ENCODE results near the gene FBRSL1. TPM values are rescaled to one million over a fixed set of nuclear protein-coding genes. Genes with fewer than 3 reads are reported as not detected.

FBRSL1 gene
- total and polyA plus RNA-seq, 4 donors, result 2.5 to 35.5 (median 5.6) TPM

DNA sequence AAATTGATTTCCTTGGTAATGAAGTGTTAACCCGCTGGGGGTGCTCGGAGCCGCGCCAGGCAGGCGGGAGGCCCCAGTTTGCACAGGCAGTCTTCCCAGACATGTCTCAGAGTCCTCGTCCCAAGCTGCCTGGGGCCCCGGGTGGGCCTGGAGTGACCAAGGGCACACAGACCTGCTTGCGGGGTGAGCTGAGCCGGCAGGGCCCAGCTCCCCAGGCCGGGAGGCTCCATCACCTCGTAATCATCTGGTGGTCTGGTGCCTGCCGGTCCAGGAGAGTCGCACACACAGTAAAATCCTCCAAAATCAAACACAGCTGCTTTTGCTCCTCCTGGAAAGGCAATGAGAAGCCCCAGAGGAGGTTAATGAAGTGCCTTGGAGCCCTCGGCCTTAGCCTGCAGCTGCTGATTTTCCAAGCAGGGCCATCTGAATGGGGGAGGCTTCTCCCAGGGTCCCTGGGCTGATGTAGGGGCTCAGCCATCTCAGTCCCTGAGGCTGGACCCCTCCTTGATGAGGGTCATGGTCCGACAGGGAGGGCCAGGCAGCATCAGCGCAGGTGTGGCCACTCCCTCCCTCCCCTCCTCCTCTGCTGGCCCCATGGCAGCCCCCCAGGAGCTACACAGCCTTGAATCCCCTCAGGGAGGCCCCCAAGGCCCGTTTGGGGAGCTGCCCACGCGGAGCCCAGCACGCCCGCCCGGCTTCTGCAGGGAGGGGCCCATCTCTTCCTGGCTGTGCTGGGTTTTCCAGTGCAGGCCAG is 39.4 kb upstream of the FBRSL1 start:
- no peaks in the 10 kb centered on the region for H3K4me1 ChIP-seq (ENCODE audit: control insufficient read depth in 4 of 4, insufficient read depth in 4 of 4, low read length in 3 of 4)
- H3K27me3 ChIP-seq (ENCODE audit: control insufficient read depth in 4 of 4, insufficient read depth in 4 of 4, low read length in 3 of 4), result no peaks in the 10 kb centered on the region
- WGBS, result 57% methylated on average over 22 of the region's 22 CpGs
- TF ChIP-seq, protein P1, sequence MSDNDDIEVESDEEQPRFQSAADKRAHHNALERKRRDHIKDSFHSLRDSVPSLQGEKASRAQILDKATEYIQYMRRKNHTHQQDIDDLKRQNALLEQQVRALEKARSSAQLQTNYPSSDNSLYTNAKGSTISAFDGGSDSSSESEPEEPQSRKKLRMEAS (IDR thresholded peaks at IDR 0.05), result no peak
- TF ChIP-seq HNF4G (IDR thresholded peaks at IDR 0.05), result no peak
- TF ChIP-seq, protein P2, sequence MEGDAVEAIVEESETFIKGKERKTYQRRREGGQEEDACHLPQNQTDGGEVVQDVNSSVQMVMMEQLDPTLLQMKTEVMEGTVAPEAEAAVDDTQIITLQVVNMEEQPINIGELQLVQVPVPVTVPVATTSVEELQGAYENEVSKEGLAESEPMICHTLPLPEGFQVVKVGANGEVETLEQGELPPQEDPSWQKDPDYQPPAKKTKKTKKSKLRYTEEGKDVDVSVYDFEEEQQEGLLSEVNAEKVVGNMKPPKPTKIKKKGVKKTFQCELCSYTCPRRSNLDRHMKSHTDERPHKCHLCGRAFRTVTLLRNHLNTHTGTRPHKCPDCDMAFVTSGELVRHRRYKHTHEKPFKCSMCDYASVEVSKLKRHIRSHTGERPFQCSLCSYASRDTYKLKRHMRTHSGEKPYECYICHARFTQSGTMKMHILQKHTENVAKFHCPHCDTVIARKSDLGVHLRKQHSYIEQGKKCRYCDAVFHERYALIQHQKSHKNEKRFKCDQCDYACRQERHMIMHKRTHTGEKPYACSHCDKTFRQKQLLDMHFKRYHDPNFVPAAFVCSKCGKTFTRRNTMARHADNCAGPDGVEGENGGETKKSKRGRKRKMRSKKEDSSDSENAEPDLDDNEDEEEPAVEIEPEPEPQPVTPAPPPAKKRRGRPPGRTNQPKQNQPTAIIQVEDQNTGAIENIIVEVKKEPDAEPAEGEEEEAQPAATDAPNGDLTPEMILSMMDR (IDR thresholded peaks at IDR 0.05; ENCODE audit: low read depth, low read length, missing input control), result no peak
- H3K9me3 ChIP-seq (ENCODE audit: control insufficient read depth in 4 of 4, low read length in 3 of 4), result no peaks in the 10 kb centered on the region
- H3K27ac ChIP-seq (ENCODE audit: low read depth in 1 of 2, low read length in 2 of 2), result no peak overlapping the region
- no peak for DNase-seq (ENCODE audit: low spot score)
- no peak overlapping the region for H3K4me3 ChIP-seq (ENCODE audit: low read depth in 1 of 3, low read length in 3 of 3)
- H3K9ac ChIP-seq (ENCODE audit: low read depth in 1 of 2, low read length in 2 of 2), result no peak overlapping the region
- no peaks in the 10 kb centered on the region for H3K36me3 ChIP-seq (ENCODE audit: control insufficient read depth in 4 of 4, insufficient read depth in 3 of 4, low read depth in 1 of 4, low read length in 3 of 4)

DNA sequence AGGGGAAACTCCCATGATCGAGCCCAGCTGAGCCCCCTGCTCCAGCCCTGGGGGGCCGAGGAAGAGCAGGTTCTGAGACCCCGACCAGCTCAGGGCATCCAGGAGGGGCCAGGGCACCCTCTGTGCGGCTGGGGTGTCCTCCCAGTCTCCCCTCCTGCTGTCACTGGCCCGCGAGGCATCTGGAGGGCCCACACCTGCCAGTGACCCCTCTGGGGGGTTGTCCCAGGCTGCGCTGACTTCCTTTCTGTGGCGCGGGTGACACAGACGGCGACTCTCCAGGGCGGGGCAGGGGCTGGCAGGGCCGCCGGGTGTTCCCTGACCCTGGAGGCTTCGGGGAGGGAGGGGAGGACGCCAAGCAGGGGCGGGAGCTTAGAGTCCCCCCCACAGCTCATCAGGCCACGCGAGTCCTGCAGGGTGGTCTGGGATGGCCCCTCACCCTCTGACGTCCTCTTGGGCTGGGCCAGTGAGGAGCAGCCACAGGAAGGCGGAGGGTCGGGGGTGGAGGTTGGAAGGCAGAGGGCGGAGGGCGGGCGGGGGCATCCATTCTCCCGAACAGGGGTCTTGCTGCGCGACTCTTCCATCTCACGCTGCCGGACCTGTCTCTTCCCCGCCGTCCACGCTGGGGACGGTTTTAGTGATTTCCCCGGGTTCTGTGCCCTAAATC is 38.6 kb upstream of the FBRSL1 start:
- TF ChIP-seq NR2F2 (IDR thresholded peaks at IDR 0.05), result no peak
- TF ChIP-seq JUND (IDR thresholded peaks at IDR 0.05), result no peak
- no peak overlapping the region for H3K9ac ChIP-seq (ENCODE audit: low read depth in 1 of 2, low read length in 2 of 2)
- no peaks in the 10 kb centered on the region for H3K36me3 ChIP-seq (ENCODE audit: control insufficient read depth in 4 of 4, insufficient read depth in 3 of 4, low read depth in 1 of 4, low read length in 3 of 4)
- no peaks in the 10 kb centered on the region for H3K9me3 ChIP-seq (ENCODE audit: control insufficient read depth in 4 of 4, low read length in 3 of 4)
- DNase-seq (ENCODE audit: low spot score), result no peak
- H3K4me1 ChIP-seq (ENCODE audit: control insufficient read depth in 4 of 4, insufficient read depth in 4 of 4, low read length in 3 of 4), result no peaks in the 10 kb centered on the region
- H3K27ac ChIP-seq (ENCODE audit: low read depth in 1 of 2, low read length in 2 of 2), result no peak overlapping the region
- 68% methylated on average over 35 of the region's 35 CpGs for WGBS
- H3K27me3 ChIP-seq (ENCODE audit: control insufficient read depth in 4 of 4, insufficient read depth in 4 of 4, low read length in 3 of 4), result no peaks in the 10 kb centered on the region
- H3K4me3 ChIP-seq (ENCODE audit: low read depth in 1 of 3, low read length in 3 of 3), result no peak overlapping the region

DNA sequence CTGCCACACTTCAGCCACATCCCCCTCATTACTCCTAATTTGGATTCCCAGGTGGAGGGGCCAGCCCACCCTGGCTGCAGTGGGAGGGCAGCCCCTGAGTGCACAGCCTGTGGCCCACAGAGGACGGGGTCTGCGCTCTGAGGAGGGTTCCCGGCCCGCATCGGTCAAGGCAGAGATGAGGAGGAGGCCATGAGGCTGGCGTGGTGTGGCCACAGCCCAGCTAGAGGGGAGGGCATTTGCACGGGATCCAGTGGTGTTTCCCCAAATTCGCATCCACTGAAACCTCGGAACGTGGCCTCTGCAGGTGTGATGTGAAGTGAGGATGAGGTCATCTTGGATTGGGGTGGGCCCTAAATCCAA is 38.1 kb upstream of the FBRSL1 start:
- H3K9me3 ChIP-seq (ENCODE audit: control insufficient read depth in 4 of 4, low read length in 3 of 4), result no peaks in the 10 kb centered on the region
- no peaks in the 10 kb centered on the region for H3K4me1 ChIP-seq (ENCODE audit: control insufficient read depth in 4 of 4, insufficient read depth in 4 of 4, low read length in 3 of 4)
- H3K4me3 ChIP-seq (ENCODE audit: low read depth in 1 of 3, low read length in 3 of 3), result no peak overlapping the region
- no peak overlapping the region for H3K27ac ChIP-seq (ENCODE audit: low read depth in 1 of 2, low read length in 2 of 2)
- WGBS, result 84% methylated on average over 10 of the region's 10 CpGs
- no peak overlapping the region for H3K9ac ChIP-seq (ENCODE audit: low read depth in 1 of 2, low read length in 2 of 2)
- TF ChIP-seq, protein P1 (IDR thresholded peaks at IDR 0.05), result no peak
- TF ChIP-seq FOXA1 (IDR thresholded peaks at IDR 0.05), result no peak
- TF ChIP-seq YY1 (IDR thresholded peaks at IDR 0.05), result no peak
- no peak for TF ChIP-seq JUND (IDR thresholded peaks at IDR 0.05)
- TF ChIP-seq, protein P3, sequence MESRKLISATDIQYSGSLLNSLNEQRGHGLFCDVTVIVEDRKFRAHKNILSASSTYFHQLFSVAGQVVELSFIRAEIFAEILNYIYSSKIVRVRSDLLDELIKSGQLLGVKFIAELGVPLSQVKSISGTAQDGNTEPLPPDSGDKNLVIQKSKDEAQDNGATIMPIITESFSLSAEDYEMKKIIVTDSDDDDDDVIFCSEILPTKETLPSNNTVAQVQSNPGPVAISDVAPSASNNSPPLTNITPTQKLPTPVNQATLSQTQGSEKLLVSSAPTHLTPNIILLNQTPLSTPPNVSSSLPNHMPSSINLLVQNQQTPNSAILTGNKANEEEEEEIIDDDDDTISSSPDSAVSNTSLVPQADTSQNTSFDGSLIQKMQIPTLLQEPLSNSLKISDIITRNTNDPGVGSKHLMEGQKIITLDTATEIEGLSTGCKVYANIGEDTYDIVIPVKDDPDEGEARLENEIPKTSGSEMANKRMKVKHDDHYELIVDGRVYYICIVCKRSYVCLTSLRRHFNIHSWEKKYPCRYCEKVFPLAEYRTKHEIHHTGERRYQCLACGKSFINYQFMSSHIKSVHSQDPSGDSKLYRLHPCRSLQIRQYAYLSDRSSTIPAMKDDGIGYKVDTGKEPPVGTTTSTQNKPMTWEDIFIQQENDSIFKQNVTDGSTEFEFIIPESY (IDR thresholded peaks at IDR 0.05), result no peak
- TF ChIP-seq, protein P4, sequence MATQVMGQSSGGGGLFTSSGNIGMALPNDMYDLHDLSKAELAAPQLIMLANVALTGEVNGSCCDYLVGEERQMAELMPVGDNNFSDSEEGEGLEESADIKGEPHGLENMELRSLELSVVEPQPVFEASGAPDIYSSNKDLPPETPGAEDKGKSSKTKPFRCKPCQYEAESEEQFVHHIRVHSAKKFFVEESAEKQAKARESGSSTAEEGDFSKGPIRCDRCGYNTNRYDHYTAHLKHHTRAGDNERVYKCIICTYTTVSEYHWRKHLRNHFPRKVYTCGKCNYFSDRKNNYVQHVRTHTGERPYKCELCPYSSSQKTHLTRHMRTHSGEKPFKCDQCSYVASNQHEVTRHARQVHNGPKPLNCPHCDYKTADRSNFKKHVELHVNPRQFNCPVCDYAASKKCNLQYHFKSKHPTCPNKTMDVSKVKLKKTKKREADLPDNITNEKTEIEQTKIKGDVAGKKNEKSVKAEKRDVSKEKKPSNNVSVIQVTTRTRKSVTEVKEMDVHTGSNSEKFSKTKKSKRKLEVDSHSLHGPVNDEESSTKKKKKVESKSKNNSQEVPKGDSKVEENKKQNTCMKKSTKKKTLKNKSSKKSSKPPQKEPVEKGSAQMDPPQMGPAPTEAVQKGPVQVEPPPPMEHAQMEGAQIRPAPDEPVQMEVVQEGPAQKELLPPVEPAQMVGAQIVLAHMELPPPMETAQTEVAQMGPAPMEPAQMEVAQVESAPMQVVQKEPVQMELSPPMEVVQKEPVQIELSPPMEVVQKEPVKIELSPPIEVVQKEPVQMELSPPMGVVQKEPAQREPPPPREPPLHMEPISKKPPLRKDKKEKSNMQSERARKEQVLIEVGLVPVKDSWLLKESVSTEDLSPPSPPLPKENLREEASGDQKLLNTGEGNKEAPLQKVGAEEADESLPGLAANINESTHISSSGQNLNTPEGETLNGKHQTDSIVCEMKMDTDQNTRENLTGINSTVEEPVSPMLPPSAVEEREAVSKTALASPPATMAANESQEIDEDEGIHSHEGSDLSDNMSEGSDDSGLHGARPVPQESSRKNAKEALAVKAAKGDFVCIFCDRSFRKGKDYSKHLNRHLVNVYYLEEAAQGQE (IDR thresholded peaks at IDR 0.05), result no peak
- TF ChIP-seq HNF4A (conservative IDR thresholded peaks at IDR 0.05), result no peak
- TF ChIP-seq RAD21 (IDR thresholded peaks at IDR 0.05), result no peak
- TF ChIP-seq TAF1 (conservative IDR thresholded peaks at IDR 0.05), result no peak
- no peak for TF ChIP-seq EGR1 (IDR thresholded peaks at IDR 0.05; ENCODE audit: low read depth in 2 of 2)
- no peaks in the 10 kb centered on the region for H3K36me3 ChIP-seq (ENCODE audit: control insufficient read depth in 4 of 4, insufficient read depth in 3 of 4, low read depth in 1 of 4, low read length in 3 of 4)
- DNase-seq (ENCODE audit: low spot score), result no peak
- no peaks in the 10 kb centered on the region for H3K27me3 ChIP-seq (ENCODE audit: control insufficient read depth in 4 of 4, insufficient read depth in 4 of 4, low read length in 3 of 4)

All from liver (tissue), 9 donors.